ENCODE data around the gene MECP2. TPM values are rescaled to one million over a fixed set of nuclear protein-coding genes. Genes with fewer than 3 reads are reported as not detected.

The MECP2 gene
- total RNA-seq, 2 experiments from 2014 or later, result 50.9 to 53.1 TPM

- Mint-ChIP-seq H3K27ac (no peak overlapping the region), H3K4me1 (peaks cover 9% of the 10 kb centered on the region), H3K9me3 (no peaks in the 10 kb centered on the region), H3K4me3 (no peak overlapping the region), H3K27me3 (no peaks in the 10 kb centered on the region), H3K36me3 (no peaks in the 10 kb centered on the region)
- DNase-seq, result no peak
These were observed 72.3 kb downstream of the MECP2 start for GRCh38 chrX:154025230-154025629.

GRCh38 chrX:154024271-154024670 lies 73.2 kb downstream of the MECP2 start:
- no peak overlapping the region for H3K27ac Mint-ChIP-seq
- H3K4me3 Mint-ChIP-seq, result no peak overlapping the region
- H3K9me3 Mint-ChIP-seq, result no peaks in the 10 kb centered on the region
- no peaks in the 10 kb centered on the region for H3K36me3 Mint-ChIP-seq
- H3K4me1 Mint-ChIP-seq, result peaks cover 9% of the 10 kb centered on the region
- H3K27me3 Mint-ChIP-seq, result no peaks in the 10 kb centered on the region
- DNase-seq, result no peak

GRCh38 chrX:154023276-154024000 lies 74.1 kb downstream of the MECP2 start:
- H3K4me1 Mint-ChIP-seq, result peaks cover 7% of the 10 kb centered on the region
- H3K36me3 Mint-ChIP-seq, result peaks cover 6% of the 10 kb centered on the region
- peak overlapping the region; percentile 2 for H3K27ac Mint-ChIP-seq
- DNase-seq, result no peak
- no peaks in the 10 kb centered on the region for H3K9me3 Mint-ChIP-seq
- no peaks in the 10 kb centered on the region for H3K27me3 Mint-ChIP-seq
- H3K4me3 Mint-ChIP-seq, result no peak overlapping the region

GRCh38 chrX:154022108-154022507 lies 75.4 kb downstream of the MECP2 start:
- no peaks in the 10 kb centered on the region for H3K27me3 Mint-ChIP-seq
- no peak overlapping the region for H3K27ac Mint-ChIP-seq
- H3K36me3 Mint-ChIP-seq, result peaks cover 7% of the 10 kb centered on the region
- H3K4me1 Mint-ChIP-seq, result peaks cover 7% of the 10 kb centered on the region
- no peaks in the 10 kb centered on the region for H3K9me3 Mint-ChIP-seq
- DNase-seq, result no peak
- no peak overlapping the region for H3K4me3 Mint-ChIP-seq

- peak overlapping the region; percentile 92 for H3K4me3 Mint-ChIP-seq
- peak; percentile 29 for DNase-seq
- peaks cover 7% of the 10 kb centered on the region for H3K4me1 Mint-ChIP-seq
- peaks cover 7% of the 10 kb centered on the region for H3K36me3 Mint-ChIP-seq
- no peaks in the 10 kb centered on the region for H3K9me3 Mint-ChIP-seq
- no peaks in the 10 kb centered on the region for H3K27me3 Mint-ChIP-seq
- H3K27ac Mint-ChIP-seq, result peak overlapping the region; percentile 95
These were observed 76.3 kb downstream of the MECP2 start for GRCh38 chrX:154021131-154021611.

- peaks cover 10% of the 10 kb centered on the region for H3K4me1 Mint-ChIP-seq
- H3K36me3 Mint-ChIP-seq, result peaks cover 12% of the 10 kb centered on the region
- no peaks in the 10 kb centered on the region for H3K9me3 Mint-ChIP-seq
- H3K4me3 Mint-ChIP-seq, result peak overlapping the region; percentile 92
- no peaks in the 10 kb centered on the region for H3K27me3 Mint-ChIP-seq
- DNase-seq, result no peak
- peak overlapping the region; percentile 95 for H3K27ac Mint-ChIP-seq
These were observed 76.9 kb downstream of the MECP2 start for GRCh38 chrX:154020536-154021115.

- Mint-ChIP-seq H3K27ac (peak within 1 kb of the TSS; percentile 95), H3K27me3 (no peaks in the 10 kb centered on the region), H3K4me3 (peak within 1 kb of the TSS; percentile 92), H3K36me3 (peaks cover 13% of the 10 kb centered on the region), H3K4me1 (peaks cover 10% of the 10 kb centered on the region), H3K9me3 (no peaks in the 10 kb centered on the region)
- DNase-seq, result peak; percentile 75
These were observed 77.6 kb downstream of the MECP2 start, which contains the start of gene IRAK1 for GRCh38 chrX:154019633-154020528. TSS of gene IRAK1 (minus strand) at chrX:154019902. CDS start at chrX:154019812, 90 bp downstream.

GRCh38 chrX:154019061-154019621 lies 78.4 kb downstream of the MECP2 start:
- Mint-ChIP-seq H3K9me3 (no peaks in the 10 kb centered on the region), H3K36me3 (peaks cover 16% of the 10 kb centered on the region), H3K4me1 (peaks cover 13% of the 10 kb centered on the region), H3K27me3 (no peaks in the 10 kb centered on the region), H3K27ac (peak overlapping the region; percentile 91), H3K4me3 (peak overlapping the region; percentile 90)
- DNase-seq, result peak; percentile 25

- Mint-ChIP-seq H3K27me3 (no peaks in the 10 kb centered on the region), H3K36me3 (peaks cover 16% of the 10 kb centered on the region), H3K27ac (peak overlapping the region; percentile 91), H3K4me3 (peak overlapping the region; percentile 90), H3K9me3 (no peaks in the 10 kb centered on the region), H3K4me1 (peaks cover 13% of the 10 kb centered on the region)
- no peak for DNase-seq
These were observed 78.9 kb downstream of the MECP2 start for GRCh38 chrX:154018518-154019060.

- Mint-ChIP-seq H3K9me3 (no peaks in the 10 kb centered on the region), H3K27me3 (no peaks in the 10 kb centered on the region), H3K27ac (peak overlapping the region; percentile 91), H3K4me3 (peak overlapping the region; percentile 90), H3K36me3 (peaks cover 19% of the 10 kb centered on the region), H3K4me1 (peaks cover 13% of the 10 kb centered on the region)
- DNase-seq, result no peak
These were observed 79.6 kb downstream of the MECP2 start for GRCh38 chrX:154017766-154018517.

- Mint-ChIP-seq H3K4me3 (no peak overlapping the region), H3K4me1 (peaks cover 10% of the 10 kb centered on the region), H3K27ac (peak overlapping the region; percentile 20), H3K9me3 (no peaks in the 10 kb centered on the region), H3K36me3 (peaks cover 22% of the 10 kb centered on the region), H3K27me3 (no peaks in the 10 kb centered on the region)
- DNase-seq, result no peak
These were observed 81.0 kb downstream of the MECP2 start for GRCh38 chrX:154016366-154017076.

- no peaks in the 10 kb centered on the region for H3K9me3 Mint-ChIP-seq
- H3K4me3 Mint-ChIP-seq, result peak overlapping the region; percentile 66
- no peak for DNase-seq
- H3K27ac Mint-ChIP-seq, result peak overlapping the region; percentile 8
- H3K36me3 Mint-ChIP-seq, result peaks cover 23% of the 10 kb centered on the region
- peaks cover 6% of the 10 kb centered on the region for H3K4me1 Mint-ChIP-seq
- H3K27me3 Mint-ChIP-seq, result no peaks in the 10 kb centered on the region
These were observed 81.8 kb downstream of the MECP2 start for GRCh38 chrX:154015581-154016264.

Measured in activated naive CD8-positive, alpha-beta T cell treated with anti-CD3 and anti-CD28 coated beads for 36 hours (primary cell).